ENCODE measurements around the gene FN3KRP. TPM values are rescaled to one million over a fixed set of nuclear protein-coding genes. Genes with fewer than 3 reads are reported as not detected.

FN3KRP gene
- polyA plus RNA-seq, 1 of the 3 experiments (the other 2 are of a cell fraction) = 68.2 TPM

DNA sequence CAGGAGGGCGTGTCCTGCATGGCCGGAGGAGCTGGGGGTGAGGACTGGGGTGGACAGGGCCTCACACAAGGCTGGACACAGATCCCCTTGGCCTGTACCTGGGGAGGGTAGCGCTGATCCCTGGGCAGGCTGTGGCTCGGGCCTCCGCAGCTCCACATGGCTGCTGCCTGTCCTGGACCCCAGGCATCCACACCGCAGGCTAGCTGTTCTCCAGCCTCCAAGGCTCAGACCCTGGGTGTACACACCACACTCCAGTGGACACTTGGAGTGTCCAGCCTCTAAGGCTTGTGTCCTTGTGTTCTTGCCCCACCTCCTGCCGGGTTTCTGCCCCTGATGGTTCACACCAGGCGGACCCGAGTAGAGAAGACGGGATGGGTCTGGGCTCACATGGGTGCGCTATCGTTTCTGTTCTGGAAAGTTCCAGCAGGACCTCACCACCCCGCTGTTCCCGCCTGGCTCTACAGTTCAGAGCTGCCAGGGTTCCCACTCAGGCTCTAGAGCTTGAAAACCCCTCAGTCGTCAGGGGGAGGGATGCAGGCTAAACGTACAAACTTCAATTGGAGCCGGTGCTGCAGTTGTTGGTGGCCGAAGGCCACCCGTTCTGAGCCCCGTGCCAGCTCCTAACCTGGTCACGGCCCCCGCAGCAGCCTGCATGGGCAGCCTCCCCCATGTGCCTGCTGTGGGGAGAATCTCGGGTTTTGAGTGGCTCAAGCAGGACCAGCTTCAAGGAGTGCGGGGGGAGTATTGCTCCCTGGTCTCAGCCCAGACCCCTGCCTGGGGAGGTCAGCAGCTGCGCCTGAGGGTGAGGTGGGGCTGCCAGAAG is 6.6 kb upstream of the FN3KRP start (continued):
- TF ChIP-seq, protein P1, sequence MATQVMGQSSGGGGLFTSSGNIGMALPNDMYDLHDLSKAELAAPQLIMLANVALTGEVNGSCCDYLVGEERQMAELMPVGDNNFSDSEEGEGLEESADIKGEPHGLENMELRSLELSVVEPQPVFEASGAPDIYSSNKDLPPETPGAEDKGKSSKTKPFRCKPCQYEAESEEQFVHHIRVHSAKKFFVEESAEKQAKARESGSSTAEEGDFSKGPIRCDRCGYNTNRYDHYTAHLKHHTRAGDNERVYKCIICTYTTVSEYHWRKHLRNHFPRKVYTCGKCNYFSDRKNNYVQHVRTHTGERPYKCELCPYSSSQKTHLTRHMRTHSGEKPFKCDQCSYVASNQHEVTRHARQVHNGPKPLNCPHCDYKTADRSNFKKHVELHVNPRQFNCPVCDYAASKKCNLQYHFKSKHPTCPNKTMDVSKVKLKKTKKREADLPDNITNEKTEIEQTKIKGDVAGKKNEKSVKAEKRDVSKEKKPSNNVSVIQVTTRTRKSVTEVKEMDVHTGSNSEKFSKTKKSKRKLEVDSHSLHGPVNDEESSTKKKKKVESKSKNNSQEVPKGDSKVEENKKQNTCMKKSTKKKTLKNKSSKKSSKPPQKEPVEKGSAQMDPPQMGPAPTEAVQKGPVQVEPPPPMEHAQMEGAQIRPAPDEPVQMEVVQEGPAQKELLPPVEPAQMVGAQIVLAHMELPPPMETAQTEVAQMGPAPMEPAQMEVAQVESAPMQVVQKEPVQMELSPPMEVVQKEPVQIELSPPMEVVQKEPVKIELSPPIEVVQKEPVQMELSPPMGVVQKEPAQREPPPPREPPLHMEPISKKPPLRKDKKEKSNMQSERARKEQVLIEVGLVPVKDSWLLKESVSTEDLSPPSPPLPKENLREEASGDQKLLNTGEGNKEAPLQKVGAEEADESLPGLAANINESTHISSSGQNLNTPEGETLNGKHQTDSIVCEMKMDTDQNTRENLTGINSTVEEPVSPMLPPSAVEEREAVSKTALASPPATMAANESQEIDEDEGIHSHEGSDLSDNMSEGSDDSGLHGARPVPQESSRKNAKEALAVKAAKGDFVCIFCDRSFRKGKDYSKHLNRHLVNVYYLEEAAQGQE (IDR thresholded peaks at IDR 0.05; ENCODE audit: low read depth, low read length) = no peak
- TF ChIP-seq EZH2phosphoT487 (IDR thresholded peaks at IDR 0.05; ENCODE audit: borderline replicate concordance, low read depth) (no peak), NRF1 (IDR thresholded peaks at IDR 0.05; ENCODE audit: low read depth, low read length) (no peak), TEAD4 (IDR thresholded peaks at IDR 0.05; ENCODE audit: borderline replicate concordance, insufficient read depth) (no peak)

DNA sequence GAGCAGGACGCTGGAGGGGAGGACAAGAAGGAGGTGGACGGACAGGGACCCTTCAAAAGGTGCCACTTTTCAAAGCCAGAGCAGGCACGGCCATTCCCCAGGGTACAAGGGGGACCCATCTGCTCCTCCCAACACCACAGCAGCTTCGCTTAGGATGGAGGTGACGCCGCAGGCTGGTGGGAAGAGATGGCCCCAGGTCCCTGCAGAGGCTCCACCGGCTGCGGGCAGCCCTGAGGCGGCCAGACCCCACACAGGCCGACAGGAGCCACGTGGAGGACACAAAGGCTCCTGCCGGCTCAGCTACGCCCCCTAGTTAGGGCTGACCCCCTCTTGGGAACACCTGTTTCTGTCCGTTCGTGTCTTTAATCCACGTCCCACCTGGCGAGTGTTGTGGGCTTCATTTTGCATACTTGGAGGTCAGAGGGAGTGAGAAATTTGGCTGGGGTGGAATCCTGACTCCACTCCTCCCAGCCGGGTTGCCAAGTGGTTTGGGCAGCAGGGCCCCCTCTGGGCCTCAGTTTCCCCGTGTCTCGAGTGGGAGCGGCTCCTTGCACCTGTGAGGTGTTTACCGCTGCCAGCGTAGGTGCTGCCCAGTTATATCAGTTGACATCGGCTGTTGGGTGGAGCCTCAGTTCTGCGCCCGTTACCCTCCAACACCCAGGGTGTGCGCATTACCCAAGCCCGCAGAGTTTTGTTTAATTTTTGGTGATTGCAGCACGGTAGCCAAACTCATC is 5.8 kb upstream of the FN3KRP start:
- Histone ChIP-seq H3K9me3 (no peaks in the 10 kb centered on the region), H3K9me2 (no peaks in the 10 kb centered on the region), H4K20me1 (ENCODE audit: insufficient read depth) (no peaks in the 10 kb centered on the region), H3K79me2 (ENCODE audit: insufficient read depth) (no peaks in the 10 kb centered on the region), H3F3A (replicated peaks; ENCODE audit: insufficient read depth) (peaks cover 10% of the 10 kb centered on the region), H3K4me2 (no peak overlapping the region), H2AFZ (ENCODE audit: low read depth) (no peak overlapping the region), H3K27me3 (ENCODE audit: insufficient read depth) (no peaks in the 10 kb centered on the region), H3K4me1 (ENCODE audit: control insufficient read depth in 1 of 2, insufficient read depth in 2 of 2, low read depth in 1 of 2, low read length in 1 of 2) (peaks cover 0 to 1% of the 10 kb centered on the region in 2 experiments; a peak in 1 of 4 replicates), H3K9ac (no peak overlapping the region), H3K27ac (ENCODE audit: low read depth in 2 of 2, low read length in 1 of 2) (no peak overlapping the region), H3K36me3 (replicated peaks in 1 of 2; ENCODE audit: control insufficient read depth in 1 of 2, insufficient read depth in 2 of 2, low read length in 1 of 2) (no peaks in the 10 kb centered on the region), H3K4me3 (ENCODE audit: low read depth in 2 of 2, low read length in 1 of 2) (no peak overlapping the region)
- TF ChIP-seq, protein P2, sequence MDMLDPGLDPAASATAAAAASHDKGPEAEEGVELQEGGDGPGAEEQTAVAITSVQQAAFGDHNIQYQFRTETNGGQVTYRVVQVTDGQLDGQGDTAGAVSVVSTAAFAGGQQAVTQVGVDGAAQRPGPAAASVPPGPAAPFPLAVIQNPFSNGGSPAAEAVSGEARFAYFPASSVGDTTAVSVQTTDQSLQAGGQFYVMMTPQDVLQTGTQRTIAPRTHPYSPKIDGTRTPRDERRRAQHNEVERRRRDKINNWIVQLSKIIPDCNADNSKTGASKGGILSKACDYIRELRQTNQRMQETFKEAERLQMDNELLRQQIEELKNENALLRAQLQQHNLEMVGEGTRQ (IDR thresholded peaks at IDR 0.05; ENCODE audit: borderline replicate concordance, low read depth, low read length) = no peak
- TF ChIP-seq MXI1 (IDR thresholded peaks at IDR 0.05; ENCODE audit: low read depth, low read length) (no peak), YY1 (IDR thresholded peaks at IDR 0.05; ENCODE audit: low read depth) (no peak), TEAD4 (IDR thresholded peaks at IDR 0.05; ENCODE audit: borderline replicate concordance, insufficient read depth) (no peak), TAF1 (IDR thresholded peaks at IDR 0.05; ENCODE audit: borderline replicate concordance, low read depth, low read length) (no peak), NRF1 (IDR thresholded peaks at IDR 0.05; ENCODE audit: low read depth, low read length) (no peak), RFX5 (IDR thresholded peaks at IDR 0.05; ENCODE audit: low read length) (no peak), POLR2AphosphoS5 (IDR thresholded peaks at IDR 0.05; ENCODE audit: low read depth, low read length) (no peak), FOXJ3 (CRISPR knock-in tag; IDR thresholded peaks at IDR 0.05) (no peak), RCOR1 (IDR thresholded peaks at IDR 0.05; ENCODE audit: low read length) (no peak), JUND (IDR thresholded peaks at IDR 0.05) (no peak), SMC3 (IDR thresholded peaks at IDR 0.05; ENCODE audit: low read depth, low read length) (no peak), CHD2 (IDR thresholded peaks at IDR 0.05; ENCODE audit: low read length, partially characterized antibody) (no peak), EZH2phosphoT487 (IDR thresholded peaks at IDR 0.05; ENCODE audit: borderline replicate concordance, low read depth) (no peak)
- TF ChIP-seq, protein P3, sequence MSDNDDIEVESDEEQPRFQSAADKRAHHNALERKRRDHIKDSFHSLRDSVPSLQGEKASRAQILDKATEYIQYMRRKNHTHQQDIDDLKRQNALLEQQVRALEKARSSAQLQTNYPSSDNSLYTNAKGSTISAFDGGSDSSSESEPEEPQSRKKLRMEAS (IDR thresholded peaks at IDR 0.05; ENCODE audit: low read depth) = no peak
- TF ChIP-seq, protein P4, sequence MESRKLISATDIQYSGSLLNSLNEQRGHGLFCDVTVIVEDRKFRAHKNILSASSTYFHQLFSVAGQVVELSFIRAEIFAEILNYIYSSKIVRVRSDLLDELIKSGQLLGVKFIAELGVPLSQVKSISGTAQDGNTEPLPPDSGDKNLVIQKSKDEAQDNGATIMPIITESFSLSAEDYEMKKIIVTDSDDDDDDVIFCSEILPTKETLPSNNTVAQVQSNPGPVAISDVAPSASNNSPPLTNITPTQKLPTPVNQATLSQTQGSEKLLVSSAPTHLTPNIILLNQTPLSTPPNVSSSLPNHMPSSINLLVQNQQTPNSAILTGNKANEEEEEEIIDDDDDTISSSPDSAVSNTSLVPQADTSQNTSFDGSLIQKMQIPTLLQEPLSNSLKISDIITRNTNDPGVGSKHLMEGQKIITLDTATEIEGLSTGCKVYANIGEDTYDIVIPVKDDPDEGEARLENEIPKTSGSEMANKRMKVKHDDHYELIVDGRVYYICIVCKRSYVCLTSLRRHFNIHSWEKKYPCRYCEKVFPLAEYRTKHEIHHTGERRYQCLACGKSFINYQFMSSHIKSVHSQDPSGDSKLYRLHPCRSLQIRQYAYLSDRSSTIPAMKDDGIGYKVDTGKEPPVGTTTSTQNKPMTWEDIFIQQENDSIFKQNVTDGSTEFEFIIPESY (IDR thresholded peaks at IDR 0.05; ENCODE audit: borderline replicate concordance, low read depth) = no peak
- TF ChIP-seq, protein P5, sequence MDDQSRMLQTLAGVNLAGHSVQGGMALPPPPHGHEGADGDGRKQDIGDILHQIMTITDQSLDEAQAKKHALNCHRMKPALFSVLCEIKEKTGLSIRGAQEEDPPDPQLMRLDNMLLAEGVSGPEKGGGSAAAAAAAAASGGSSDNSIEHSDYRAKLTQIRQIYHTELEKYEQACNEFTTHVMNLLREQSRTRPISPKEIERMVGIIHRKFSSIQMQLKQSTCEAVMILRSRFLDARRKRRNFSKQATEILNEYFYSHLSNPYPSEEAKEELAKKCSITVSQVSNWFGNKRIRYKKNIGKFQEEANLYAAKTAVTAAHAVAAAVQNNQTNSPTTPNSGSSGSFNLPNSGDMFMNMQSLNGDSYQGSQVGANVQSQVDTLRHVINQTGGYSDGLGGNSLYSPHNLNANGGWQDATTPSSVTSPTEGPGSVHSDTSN (IDR thresholded peaks at IDR 0.05) = no peak
- POLR2A ChIA-PET = no interaction called here
- WGBS (ENCODE audit: low lambda C conversion rate) = 76% methylated on average over 28 of the region's 29 CpGs
- DNase-seq = peak; percentile 50
- CTCF ChIA-PET = interaction anchor here (1.3 kb wide), 1 partner anchor 8 kb away, joined by 5 read pairs; no protein-coding TSS in a partner anchor

Data from SK-N-SH (cell line).